H9 (cell line): ENCODE data around the gene FOS. TPM values are rescaled to one million over a fixed set of nuclear protein-coding genes. Genes with fewer than 3 reads are reported as not detected.

Experiments used
- DNase-seq: peaks from one replicate; pipeline ENCODE4 v3.0.0-alpha.2; 2017
- H2AFZ ChIP-seq: one replicate; pipeline ENCODE4 v1.6.1; 2013; ENCODE audit warnings: mild to moderate bottlenecking, low read length, control low read depth, moderate library complexity
- H2AK5ac ChIP-seq: 2 replicates; pipeline ENCODE4 v1.6.1; 2013; ENCODE audit warnings: low read length, control low read depth, mixed read lengths; ENCODE audit not compliant: insufficient read length
- H2BK120ac ChIP-seq: one replicate; pipeline ENCODE4 v1.6.1; 2013; ENCODE audit warnings: low read depth, mild to moderate bottlenecking, low read length, control low read depth, inconsistent platforms; ENCODE audit not compliant: poor library complexity, severe bottlenecking
- H2BK12ac ChIP-seq: 2 replicates; pipeline ENCODE4 v1.6.1; 2013; ENCODE audit warnings: low read length, control low read depth, mixed read lengths, low read depth; ENCODE audit not compliant: insufficient read length
- H2BK15ac ChIP-seq: 2 replicates; pipeline ENCODE4 v1.6.1; 2013; ENCODE audit warnings: low read depth, low read length, control low read depth
- H2BK20ac ChIP-seq: one replicate; pipeline ENCODE4 v1.6.1; 2013; ENCODE audit warnings: low read depth, mild to moderate bottlenecking, low read length, control low read depth, inconsistent platforms; ENCODE audit not compliant: poor library complexity, severe bottlenecking
- H2BK5ac ChIP-seq: 2 replicates; pipeline ENCODE4 v1.6.1; 2013; ENCODE audit warnings: low read length, control low read depth, mixed read lengths; ENCODE audit not compliant: insufficient read length
- H3K14ac ChIP-seq: 2 replicates; pipeline ENCODE4 v1.6.1; 2013; ENCODE audit warnings: low read length, control low read depth; ENCODE audit not compliant: insufficient read depth
- H3K18ac ChIP-seq: 2 replicates; pipeline ENCODE4 v1.6.1; 2013; ENCODE audit warnings: low read depth, mild to moderate bottlenecking, mixed read lengths, low read length, control low read depth; ENCODE audit not compliant: insufficient read length
- H3K23ac ChIP-seq: 2 replicates; pipeline ENCODE4 v1.6.1; 2013; ENCODE audit warnings: low read length, control low read depth, mixed read lengths, low read depth; ENCODE audit not compliant: insufficient read length
- H3K23me2 ChIP-seq: 2 replicates; pipeline ENCODE4 v1.6.1; 2013; ENCODE audit warnings: low read depth, mild to moderate bottlenecking, mixed read lengths, low read length, control low read depth; ENCODE audit not compliant: insufficient read length, poor library complexity, severe bottlenecking
- H3K27ac ChIP-seq: 2 replicates; pipeline ENCODE4 v1.5.1; 2013; ENCODE audit warnings: low read length, control low read depth, mixed read lengths, low read depth; ENCODE audit not compliant: insufficient read length
- H3K27me3 ChIP-seq: 2 replicates; pipeline ENCODE4 v1.6.1; 2013; ENCODE audit warnings: low read length, control low read depth, inconsistent platforms; ENCODE audit not compliant: insufficient read depth
- H3K4ac ChIP-seq: 2 replicates; pipeline ENCODE4 v1.6.1; 2013; ENCODE audit warnings: low read depth, mild to moderate bottlenecking, control low read depth, inconsistent platforms, low read length, moderate library complexity
- H3K4me1 ChIP-seq: 2 replicates; pipeline ENCODE4 v1.6.1; 2013; ENCODE audit warnings: low read length, control low read depth, inconsistent platforms; ENCODE audit not compliant: insufficient read depth
- H3K4me2 ChIP-seq: 2 replicates; pipeline ENCODE4 v1.6.1; 2013; ENCODE audit warnings: low read length, control low read depth, mixed read lengths; ENCODE audit not compliant: insufficient read length, insufficient read depth
- H3K56ac ChIP-seq: 2 replicates; pipeline ENCODE4 v1.6.1; 2013; ENCODE audit warnings: low read depth, mild to moderate bottlenecking, mixed read lengths, low read length, control low read depth; ENCODE audit not compliant: insufficient read length
- H3K79me1 ChIP-seq: 2 replicates; pipeline ENCODE4 v1.6.1; 2013; ENCODE audit warnings: low read depth, mild to moderate bottlenecking, moderate library complexity, low read length, control low read depth, inconsistent platforms; ENCODE audit not compliant: insufficient read depth, poor library complexity, severe bottlenecking
- H3K79me2 ChIP-seq: 2 replicates; pipeline ENCODE4 v1.6.1; 2013; ENCODE audit warnings: low read length, control low read depth, inconsistent platforms; ENCODE audit not compliant: insufficient read depth
- H3K9ac ChIP-seq: 2 replicates; pipeline ENCODE4 v1.6.1; 2013; ENCODE audit warnings: low read length, control low read depth, mixed read lengths; ENCODE audit not compliant: insufficient read length; ENCODE audit errors: extremely low read depth
- H3K9me3 ChIP-seq: one replicate; pipeline ENCODE4 v1.6.1; 2013; ENCODE audit warnings: low read depth, low read length, inconsistent platforms; ENCODE audit not compliant: control insufficient read depth
- H3T11ph ChIP-seq: one replicate; pipeline ENCODE4 v1.6.1; 2013; ENCODE audit warnings: mild to moderate bottlenecking, low read length, control low read depth, inconsistent platforms
- H4K20me1 ChIP-seq: one replicate; pipeline ENCODE4 v1.6.1; 2013; ENCODE audit not compliant: control insufficient read depth, insufficient read length, insufficient read depth
- H4K5ac ChIP-seq: 2 replicates; pipeline ENCODE4 v1.6.1; 2013; ENCODE audit warnings: low read depth, mild to moderate bottlenecking, mixed read lengths, low read length, control low read depth; ENCODE audit not compliant: insufficient read length
- H4K8ac ChIP-seq: replicated peaks from 2 replicates; pipeline ENCODE4 v1.6.1; 2013; ENCODE audit warnings: low read length, control low read depth, mixed read lengths, low read depth; ENCODE audit not compliant: insufficient read length
- H4K91ac ChIP-seq: 2 replicates; pipeline ENCODE4 v1.6.1; 2013; ENCODE audit warnings: low read depth, mild to moderate bottlenecking, moderate library complexity, mixed read lengths, low read length, control low read depth; ENCODE audit not compliant: insufficient read length
- H3K27ac Mint-ChIP-seq, 3 experiments: 2 replicates in 2 of 3; 3 replicates in 1 of 3; pipeline ENCODE4 v1.8.0; 2020 to 2021; ENCODE audit warnings: mixed read lengths in 3 of 3, mild to moderate bottlenecking in 1 of 3, moderate library complexity in 1 of 3
- H3K27me3 Mint-ChIP-seq: 2 replicates; pipeline ENCODE4 v1.8.0; 2021; ENCODE audit warnings: low read depth, mild to moderate bottlenecking, moderate library complexity, mixed read lengths
- H3K36me3 Mint-ChIP-seq, 3 experiments: 2 replicates in 2 of 3; 3 replicates in 1 of 3; pipeline ENCODE4 v1.8.0; 2020 to 2021; ENCODE audit warnings: low read depth in 3 of 3, mixed read lengths in 3 of 3; ENCODE audit not compliant: insufficient read depth in 1 of 3
- H3K4me1 Mint-ChIP-seq, 2 experiments: 2 replicates each; pipeline ENCODE4 v1.8.0; 2020; ENCODE audit warnings: mixed read lengths in 2 of 2
- H3K4me3 Mint-ChIP-seq, 2 experiments: 2 replicates in 1 of 2; 3 replicates in 1 of 2; pipeline ENCODE4 v1.8.0; 2020 to 2021; ENCODE audit warnings: mild to moderate bottlenecking in 2 of 2, mixed read lengths in 2 of 2, moderate library complexity in 1 of 2
- H3K9me3 Mint-ChIP-seq, 2 experiments: 2 replicates in 1 of 2; 3 replicates in 1 of 2; pipeline ENCODE4 v1.8.0; 2020; ENCODE audit warnings: mild to moderate bottlenecking in 2 of 2, mixed read lengths in 2 of 2, moderate library complexity in 1 of 2
- WGBS: extraction: QIAGEN DNeasy Blood & Tissue Kit; methylation state at CpG from one replicate; pipeline ENCODE4 v1.1.7; 2013; ENCODE audit warnings: missing lambda C conversion rate, low lambda C conversion rate, mixed read lengths; ENCODE audit not compliant: insufficient read length; ENCODE audit errors: extremely low coverage; 5-methylcytosine and 5-hydroxymethylcytosine counted together
- total RNA-seq: library from RNA; stranded (reverse); gene quantifications from 2 replicates; pipeline ENCODE4 v1.2.1, GENCODE V29; 2021
- TF ChIP-seq, protein P1 (sequence below): fragments of 200-600 bp; sonication (generic); conservative IDR thresholded peaks from 3 replicates; pipeline ENCODE4 v1.8.0; 2021; ENCODE audit warnings: antibody characterized with exemption, mild to moderate bottlenecking

The FOS gene
- total RNA-seq, 1 experiment from 2014 or later, result 33.9 TPM

DNA sequence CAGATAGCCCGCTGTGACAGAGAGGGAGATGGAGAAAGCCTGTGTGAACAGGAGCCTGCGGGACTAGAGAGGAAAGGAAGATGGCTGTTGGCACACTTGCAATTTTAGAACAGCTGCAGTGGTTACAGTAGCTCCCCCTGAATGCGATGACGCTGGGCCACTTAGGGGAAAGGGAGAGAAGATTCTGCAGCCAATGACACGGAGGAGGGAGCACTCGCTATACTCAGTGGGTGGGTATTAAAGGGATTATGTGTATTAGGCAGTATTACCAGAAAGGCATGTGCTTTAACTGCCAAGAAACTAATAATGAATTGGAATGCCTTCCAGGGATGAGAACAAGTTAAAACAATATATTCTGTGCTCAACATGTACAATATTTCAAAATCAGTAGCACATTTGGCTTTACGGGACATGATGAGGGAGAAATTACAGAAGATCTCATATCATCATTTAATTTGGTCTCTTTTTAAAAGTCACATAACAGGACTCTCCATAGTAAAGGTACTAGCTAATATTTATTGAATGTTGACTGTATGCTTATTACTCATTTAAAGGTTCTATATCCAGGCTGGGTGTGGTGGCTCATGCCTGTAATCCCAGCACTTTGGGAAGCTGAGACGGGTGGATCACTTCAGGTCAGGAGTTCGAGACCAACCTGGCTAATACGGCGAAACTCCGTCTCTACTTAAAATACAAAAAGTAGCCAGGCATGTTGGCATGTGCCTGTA lies 35.9 kb upstream of the FOS start:
- no peak for DNase-seq
- Histone ChIP-seq H4K91ac (no peak overlapping the region), H4K20me1 (no peaks in the 10 kb centered on the region), H3K79me2 (no peaks in the 10 kb centered on the region), H3K4me2 (no peak overlapping the region), H2BK5ac (no peak overlapping the region), H2BK15ac (no peak overlapping the region), H3K23me2 (no peaks in the 10 kb centered on the region), H3K9ac (no peak overlapping the region), H3K4ac (no peak overlapping the region), H3K27ac (no peak overlapping the region), H3T11ph (no peak overlapping the region), H2AFZ (no peak overlapping the region), H2BK20ac (no peak overlapping the region), H2BK120ac (no peak overlapping the region), H3K23ac (no peak overlapping the region), H3K9me3 (no peaks in the 10 kb centered on the region), H3K79me1 (no peaks in the 10 kb centered on the region), H3K14ac (no peak overlapping the region), H3K56ac (no peak overlapping the region), H3K18ac (no peak overlapping the region), H4K8ac (no peak overlapping the region), H3K4me1 (no peaks in the 10 kb centered on the region; the same call in 1 of the 2 replicates), H4K5ac (no peak overlapping the region), H2BK12ac (no peak overlapping the region), H2AK5ac (no peak overlapping the region), H3K27me3 (no peaks in the 10 kb centered on the region)
- no peak overlapping the region for H3K27ac Mint-ChIP-seq
- no CpG with 5 or more reads among the region's 12 CpGs for WGBS
- no peaks in the 10 kb centered on the region for H3K9me3 Mint-ChIP-seq
- TF ChIP-seq, protein P1, sequence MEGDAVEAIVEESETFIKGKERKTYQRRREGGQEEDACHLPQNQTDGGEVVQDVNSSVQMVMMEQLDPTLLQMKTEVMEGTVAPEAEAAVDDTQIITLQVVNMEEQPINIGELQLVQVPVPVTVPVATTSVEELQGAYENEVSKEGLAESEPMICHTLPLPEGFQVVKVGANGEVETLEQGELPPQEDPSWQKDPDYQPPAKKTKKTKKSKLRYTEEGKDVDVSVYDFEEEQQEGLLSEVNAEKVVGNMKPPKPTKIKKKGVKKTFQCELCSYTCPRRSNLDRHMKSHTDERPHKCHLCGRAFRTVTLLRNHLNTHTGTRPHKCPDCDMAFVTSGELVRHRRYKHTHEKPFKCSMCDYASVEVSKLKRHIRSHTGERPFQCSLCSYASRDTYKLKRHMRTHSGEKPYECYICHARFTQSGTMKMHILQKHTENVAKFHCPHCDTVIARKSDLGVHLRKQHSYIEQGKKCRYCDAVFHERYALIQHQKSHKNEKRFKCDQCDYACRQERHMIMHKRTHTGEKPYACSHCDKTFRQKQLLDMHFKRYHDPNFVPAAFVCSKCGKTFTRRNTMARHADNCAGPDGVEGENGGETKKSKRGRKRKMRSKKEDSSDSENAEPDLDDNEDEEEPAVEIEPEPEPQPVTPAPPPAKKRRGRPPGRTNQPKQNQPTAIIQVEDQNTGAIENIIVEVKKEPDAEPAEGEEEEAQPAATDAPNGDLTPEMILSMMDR, result no peak
- H3K27me3 Mint-ChIP-seq, result peaks cover 2% of the 10 kb centered on the region; the same call in 1 of the 2 replicates
- H3K4me1 Mint-ChIP-seq, result peaks cover 24 to 27% of the 10 kb centered on the region in 2 experiments
- no peak overlapping the region for H3K4me3 Mint-ChIP-seq
- no peaks in the 10 kb centered on the region for H3K36me3 Mint-ChIP-seq
